ENCODE results near the gene RHOT1.

The RHOT1 gene

DNA sequence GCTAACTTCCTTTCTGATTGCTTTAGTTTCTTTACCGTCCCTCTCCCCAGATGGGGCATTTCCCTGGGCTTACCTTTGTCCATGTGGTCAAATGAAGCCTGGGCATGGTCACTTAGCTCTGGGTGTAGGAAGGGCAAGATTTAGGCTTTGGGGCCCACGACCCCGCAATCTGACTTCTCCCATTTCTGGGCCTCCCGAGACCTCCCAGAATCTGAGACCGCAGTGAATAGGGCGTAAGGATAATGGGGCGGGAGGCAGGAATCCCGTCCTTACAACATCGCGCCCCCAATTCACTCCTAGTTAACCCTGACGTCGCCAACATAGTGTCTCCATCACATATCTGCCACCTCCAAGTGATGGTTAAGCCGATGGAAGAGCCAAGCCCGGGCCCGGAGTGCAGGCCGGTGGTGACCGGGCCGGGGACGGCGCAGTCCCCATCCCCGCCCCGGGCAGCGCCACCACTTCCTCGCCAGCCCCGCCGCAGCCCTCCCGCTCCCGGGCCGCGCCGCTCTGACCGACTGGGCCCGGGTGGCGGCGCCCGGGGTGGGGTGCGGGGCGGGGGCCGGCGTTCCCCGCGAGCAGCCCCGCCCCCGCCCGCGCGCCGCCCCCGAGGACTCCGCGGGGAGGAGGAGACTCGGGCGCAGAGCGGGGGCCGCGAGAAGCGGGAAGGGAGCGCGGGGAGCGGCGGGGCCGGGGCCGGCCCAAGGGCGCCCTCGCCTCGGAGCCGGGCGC is 123.1 kb downstream of the RHOT1 start, which contains the start of gene RHBDL3:
TSS of gene RHBDL3 (plus strand) at position 641 of the 732 bp plus-strand sequence. CDS start 358 bp downstream, outside the sequence.
- Histone ChIP-seq H3K4me1 (ENCODE audit: control insufficient read depth in 2 of 2, insufficient read depth in 2 of 2, low read length in 2 of 2) (peaks cover 10 to 11% of the 10 kb centered on the region in 2 donors), H3K9ac (ENCODE audit: low read depth in 1 of 2, low read length in 2 of 2) (peak within 1 kb of the TSS in 1 of 2 donors; percentile 30), H3K4me3 (ENCODE audit: low read length in 2 of 2) (peak within 1 kb of the TSS; percentile 57 to 60), H3K9me3 (ENCODE audit: control insufficient read depth in 2 of 2, low read length in 2 of 2) (no peaks in the 10 kb centered on the region), H3K36me3 (ENCODE audit: control insufficient read depth in 2 of 2, insufficient read depth in 2 of 2, low read length in 2 of 2) (no peaks in the 10 kb centered on the region), H3K27ac (ENCODE audit: low read depth in 2 of 2, low read length in 2 of 2) (no peak within 1 kb of the TSS), H3K27me3 (ENCODE audit: control insufficient read depth in 2 of 2, insufficient read depth in 2 of 2, low read length in 2 of 2) (peaks cover 38 to 56% of the 10 kb centered on the region in 2 donors)

DNA sequence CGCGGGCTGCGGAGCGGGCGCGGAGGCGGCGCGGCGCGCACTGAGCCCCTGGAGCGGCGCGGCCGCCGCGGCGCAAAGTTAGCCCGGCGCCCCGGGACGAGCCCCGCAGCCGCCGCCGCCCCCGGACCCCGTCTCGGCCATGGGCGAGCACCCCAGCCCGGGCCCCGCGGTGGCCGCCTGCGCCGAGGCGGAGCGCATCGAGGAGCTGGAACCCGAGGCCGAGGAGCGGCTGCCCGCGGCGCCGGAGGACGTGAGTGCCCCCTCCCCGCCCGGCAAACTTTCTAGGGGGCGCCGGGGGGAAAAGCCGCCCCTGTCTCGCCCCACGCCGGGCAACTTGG is 123.7 kb downstream of the RHOT1 start:
- H3K27me3 ChIP-seq (ENCODE audit: control insufficient read depth in 2 of 2, insufficient read depth in 2 of 2, low read length in 2 of 2) = peaks cover 40 to 58% of the 10 kb centered on the region in 2 donors
- H3K4me3 ChIP-seq (ENCODE audit: low read length in 2 of 2) = peak overlapping the region; percentile 57 to 60
- H3K36me3 ChIP-seq (ENCODE audit: control insufficient read depth in 2 of 2, insufficient read depth in 2 of 2, low read length in 2 of 2) = no peaks in the 10 kb centered on the region
- no peak overlapping the region for H3K27ac ChIP-seq (ENCODE audit: low read depth in 2 of 2, low read length in 2 of 2)
- peaks cover 10 to 11% of the 10 kb centered on the region in 2 donors for H3K4me1 ChIP-seq (ENCODE audit: control insufficient read depth in 2 of 2, insufficient read depth in 2 of 2, low read length in 2 of 2)
- no peak overlapping the region for H3K9ac ChIP-seq (ENCODE audit: low read depth in 1 of 2, low read length in 2 of 2)
- H3K9me3 ChIP-seq (ENCODE audit: control insufficient read depth in 2 of 2, low read length in 2 of 2) = no peaks in the 10 kb centered on the region

DNA sequence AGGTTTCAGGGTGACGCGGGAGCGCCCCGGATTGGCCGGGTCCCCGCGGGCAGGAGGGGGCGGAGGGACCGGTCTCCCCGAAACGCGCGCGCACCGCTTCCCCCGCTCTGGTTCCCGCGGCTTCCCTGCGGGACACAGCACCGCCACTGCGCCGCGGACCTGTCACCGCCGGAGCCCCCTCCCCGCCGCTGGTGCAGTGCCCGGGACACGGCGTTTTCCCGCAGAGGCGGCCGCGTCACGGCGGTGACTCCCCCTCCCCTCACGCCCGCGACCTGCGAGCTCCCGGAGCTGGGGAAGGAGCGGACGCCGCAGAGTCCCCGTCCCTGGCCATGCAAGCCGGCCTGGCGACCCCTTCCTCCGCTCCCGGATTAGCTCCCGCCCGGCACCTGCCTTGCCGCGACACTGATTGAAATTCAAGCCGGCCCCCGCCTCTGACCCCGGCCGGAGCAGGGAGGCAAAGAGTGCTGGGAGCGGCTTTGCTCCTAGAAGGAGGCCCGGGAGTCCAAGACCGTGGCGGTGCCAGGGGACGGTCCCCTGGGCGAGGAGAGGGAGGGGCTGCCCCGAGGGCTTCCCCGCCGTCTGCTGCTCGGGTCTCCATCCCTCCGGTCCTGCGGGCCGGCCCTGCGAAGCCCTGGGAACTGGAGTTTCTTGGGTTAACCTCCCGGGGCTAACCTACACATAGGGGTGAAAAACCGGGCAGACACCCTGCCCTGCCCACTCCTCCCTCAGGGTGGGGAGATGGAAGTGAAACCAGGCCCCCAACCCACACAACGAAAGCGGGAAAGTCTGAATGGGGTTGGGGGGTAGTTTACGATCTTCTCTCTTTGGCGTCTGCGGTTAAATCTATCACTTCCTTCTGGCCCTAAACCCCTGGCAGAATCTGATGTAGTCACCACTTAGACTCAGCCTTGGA is 124.3 kb downstream of the RHOT1 start:
- H3K9ac ChIP-seq (ENCODE audit: low read depth in 1 of 2, low read length in 2 of 2) = peak overlapping the region in 1 of 2 donors; percentile 30
- H3K27me3 ChIP-seq (ENCODE audit: control insufficient read depth in 2 of 2, insufficient read depth in 2 of 2, low read length in 2 of 2) = peaks cover 40 to 58% of the 10 kb centered on the region in 2 donors
- peaks cover 10 to 11% of the 10 kb centered on the region in 2 donors for H3K4me1 ChIP-seq (ENCODE audit: control insufficient read depth in 2 of 2, insufficient read depth in 2 of 2, low read length in 2 of 2)
- no peak overlapping the region for H3K27ac ChIP-seq (ENCODE audit: low read depth in 2 of 2, low read length in 2 of 2)
- H3K36me3 ChIP-seq (ENCODE audit: control insufficient read depth in 2 of 2, insufficient read depth in 2 of 2, low read length in 2 of 2) = no peaks in the 10 kb centered on the region
- H3K4me3 ChIP-seq (ENCODE audit: low read length in 2 of 2) = peak overlapping the region; percentile 57 to 60
- H3K9me3 ChIP-seq (ENCODE audit: control insufficient read depth in 2 of 2, low read length in 2 of 2) = no peaks in the 10 kb centered on the region

DNA sequence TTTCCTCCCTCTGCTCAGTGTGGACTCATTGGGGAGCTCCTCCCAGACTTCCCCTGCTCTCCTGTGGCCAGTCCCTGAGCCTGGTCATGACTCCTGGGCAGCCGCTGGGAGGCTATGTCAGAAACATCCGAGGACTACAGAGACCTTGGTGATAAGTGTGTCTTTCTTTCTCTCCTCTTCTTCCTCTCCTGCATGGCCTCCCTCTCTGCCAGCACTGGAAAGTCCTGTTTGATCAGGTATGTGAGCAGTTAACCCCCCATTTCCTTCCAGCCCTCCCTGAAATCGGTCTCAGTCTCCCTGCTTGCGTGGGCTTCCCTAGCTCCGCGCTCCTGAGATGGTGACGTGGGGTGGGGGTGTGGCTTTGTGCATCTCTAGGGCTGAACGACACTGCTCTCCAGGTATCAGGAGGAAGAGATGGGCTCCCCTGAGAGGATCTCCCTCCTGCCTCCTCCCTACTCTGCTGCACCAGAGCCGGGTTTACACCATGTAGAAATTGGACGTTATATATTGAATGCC is 125.4 kb downstream of the RHOT1 start:
- H3K4me3 ChIP-seq (ENCODE audit: low read length in 2 of 2) = no peak overlapping the region
- H3K4me1 ChIP-seq (ENCODE audit: control insufficient read depth in 2 of 2, insufficient read depth in 2 of 2, low read length in 2 of 2) = peaks cover 10 to 11% of the 10 kb centered on the region in 2 donors
- no peak overlapping the region for H3K27ac ChIP-seq (ENCODE audit: low read depth in 2 of 2, low read length in 2 of 2)
- H3K36me3 ChIP-seq (ENCODE audit: control insufficient read depth in 2 of 2, insufficient read depth in 2 of 2, low read length in 2 of 2) = no peaks in the 10 kb centered on the region
- no peaks in the 10 kb centered on the region for H3K9me3 ChIP-seq (ENCODE audit: control insufficient read depth in 2 of 2, low read length in 2 of 2)
- no peak overlapping the region for H3K9ac ChIP-seq (ENCODE audit: low read depth in 1 of 2, low read length in 2 of 2)
- H3K27me3 ChIP-seq (ENCODE audit: control insufficient read depth in 2 of 2, insufficient read depth in 2 of 2, low read length in 2 of 2) = peaks cover 51 to 55% of the 10 kb centered on the region in 2 donors

DNA sequence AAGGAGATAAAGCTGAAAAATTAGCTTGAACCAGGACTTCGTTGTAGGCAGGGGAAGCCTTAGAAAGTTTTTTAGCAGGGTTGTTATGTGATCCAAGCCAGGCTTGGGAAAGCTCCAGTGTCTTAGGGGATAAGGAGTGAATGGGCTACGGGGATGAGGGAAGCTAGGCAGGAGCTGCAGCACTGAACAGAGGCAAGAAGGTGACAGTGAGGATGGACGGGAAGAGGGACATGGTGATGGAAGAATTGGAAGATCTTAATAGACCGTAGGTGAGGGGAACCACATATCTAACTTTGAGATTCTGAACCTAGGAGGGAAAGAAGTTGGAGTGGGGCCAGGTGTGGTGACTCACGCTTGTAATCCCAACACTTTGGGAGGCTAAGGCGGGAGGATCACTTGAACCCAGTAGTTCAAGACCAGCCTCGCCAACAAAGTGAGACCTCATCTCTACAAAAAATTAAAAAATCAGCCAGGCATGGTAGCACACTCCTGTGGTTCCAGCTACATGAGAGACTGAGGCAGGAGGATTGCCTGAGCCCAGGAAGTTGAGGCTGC is 126.5 kb downstream of the RHOT1 start:
- no peak overlapping the region for H3K4me3 ChIP-seq (ENCODE audit: low read length in 2 of 2)

DNA sequence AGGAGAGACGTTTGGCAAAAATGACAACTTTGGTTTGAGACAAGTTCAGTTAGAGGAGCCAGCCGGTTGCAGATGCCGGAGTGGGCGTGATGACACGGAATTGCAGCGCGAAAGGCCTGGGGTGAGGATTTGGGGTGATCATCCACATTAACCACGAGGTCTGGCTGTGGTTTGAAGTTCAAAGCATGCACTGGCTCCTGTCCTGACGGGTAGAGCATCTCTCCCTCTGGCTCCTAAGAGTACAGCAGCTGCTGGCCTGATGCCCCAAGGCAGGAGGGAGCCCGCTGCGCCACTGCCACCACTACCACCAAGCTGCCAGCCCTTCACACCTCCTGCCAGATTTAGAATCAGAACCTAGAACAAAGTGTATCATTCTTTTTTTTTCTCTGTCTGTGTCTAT is 127.1 kb downstream of the RHOT1 start:
- H3K27ac ChIP-seq (ENCODE audit: low read depth in 2 of 2, low read length in 2 of 2) = no peak overlapping the region

More for the DNA sequence above, 126.5 kb downstream of the RHOT1 start:
- H3K27ac ChIP-seq (ENCODE audit: low read depth in 2 of 2, low read length in 2 of 2) = no peak overlapping the region
- H3K4me1 ChIP-seq (ENCODE audit: control insufficient read depth in 2 of 2, insufficient read depth in 2 of 2, low read length in 2 of 2) = peaks cover 10 to 11% of the 10 kb centered on the region in 2 donors
- H3K9ac ChIP-seq (ENCODE audit: low read depth in 1 of 2, low read length in 2 of 2) = no peak overlapping the region
- peaks cover 49 to 51% of the 10 kb centered on the region in 2 donors for H3K27me3 ChIP-seq (ENCODE audit: control insufficient read depth in 2 of 2, insufficient read depth in 2 of 2, low read length in 2 of 2)
- no peaks in the 10 kb centered on the region for H3K36me3 ChIP-seq (ENCODE audit: control insufficient read depth in 2 of 2, insufficient read depth in 2 of 2, low read length in 2 of 2)
- no peaks in the 10 kb centered on the region for H3K9me3 ChIP-seq (ENCODE audit: control insufficient read depth in 2 of 2, low read length in 2 of 2)

DNA sequence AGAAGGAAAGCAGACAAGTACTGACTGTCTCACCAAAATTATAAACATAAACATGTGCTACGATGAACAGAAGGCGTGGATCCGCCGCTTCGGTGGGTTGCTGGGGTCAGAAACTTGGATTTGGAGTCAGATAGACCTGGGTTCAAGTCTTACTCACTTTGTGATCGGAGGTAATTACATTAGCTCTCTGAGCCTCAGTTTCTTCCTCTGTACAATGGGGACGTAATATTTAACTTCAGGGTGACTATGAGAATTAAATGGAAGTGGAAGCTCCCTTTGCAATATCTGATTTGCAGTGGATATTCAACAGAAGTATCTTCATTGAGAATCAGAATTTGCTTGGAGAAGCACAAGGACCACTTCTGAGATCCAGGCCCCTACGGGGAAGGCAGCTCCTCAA is 129.5 kb downstream of the RHOT1 start:
- Histone ChIP-seq H3K9me3 (ENCODE audit: control insufficient read depth in 2 of 2, low read length in 2 of 2) (no peaks in the 10 kb centered on the region), H3K4me1 (ENCODE audit: control insufficient read depth in 2 of 2, insufficient read depth in 2 of 2, low read length in 2 of 2) (peaks cover 1 to 4% of the 10 kb centered on the region in 2 donors), H3K4me3 (ENCODE audit: low read length in 2 of 2) (no peak overlapping the region), H3K9ac (ENCODE audit: low read depth in 1 of 2, low read length in 2 of 2) (no peak overlapping the region), H3K27me3 (ENCODE audit: control insufficient read depth in 2 of 2, insufficient read depth in 2 of 2, low read length in 2 of 2) (peaks cover 34 to 39% of the 10 kb centered on the region in 2 donors), H3K36me3 (ENCODE audit: control insufficient read depth in 2 of 2, insufficient read depth in 2 of 2, low read length in 2 of 2) (no peaks in the 10 kb centered on the region), H3K27ac (ENCODE audit: low read depth in 2 of 2, low read length in 2 of 2) (no peak overlapping the region)

More for the DNA sequence above, 127.1 kb downstream of the RHOT1 start:
- no peaks in the 10 kb centered on the region for H3K36me3 ChIP-seq (ENCODE audit: control insufficient read depth in 2 of 2, insufficient read depth in 2 of 2, low read length in 2 of 2)
- H3K4me3 ChIP-seq (ENCODE audit: low read length in 2 of 2) = no peak overlapping the region
- H3K9me3 ChIP-seq (ENCODE audit: control insufficient read depth in 2 of 2, low read length in 2 of 2) = no peaks in the 10 kb centered on the region
- H3K4me1 ChIP-seq (ENCODE audit: control insufficient read depth in 2 of 2, insufficient read depth in 2 of 2, low read length in 2 of 2) = peaks cover 10 to 11% of the 10 kb centered on the region in 2 donors
- H3K27me3 ChIP-seq (ENCODE audit: control insufficient read depth in 2 of 2, insufficient read depth in 2 of 2, low read length in 2 of 2) = peaks cover 46 to 48% of the 10 kb centered on the region in 2 donors
- H3K9ac ChIP-seq (ENCODE audit: low read depth in 1 of 2, low read length in 2 of 2) = no peak overlapping the region

DNA sequence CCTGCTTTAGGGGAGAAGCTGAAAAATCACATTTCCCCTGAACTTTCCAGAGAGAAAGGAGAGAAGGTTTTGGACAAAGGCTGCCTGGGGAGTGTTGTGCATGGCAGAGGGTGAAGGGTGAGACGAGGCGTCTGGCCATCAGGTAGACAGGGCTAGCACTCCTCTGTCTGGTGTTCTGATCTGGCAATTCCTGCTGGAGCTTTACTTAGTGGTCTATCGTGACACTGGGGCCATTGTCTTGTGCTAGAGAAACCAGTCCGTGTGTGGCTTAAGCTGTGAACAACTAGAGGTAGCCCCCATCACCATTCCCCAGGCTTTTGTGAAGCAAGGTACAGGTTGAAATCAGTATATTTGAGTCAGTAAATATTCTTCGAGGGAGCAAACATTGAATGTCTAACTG is 131.8 kb downstream of the RHOT1 start:
- no peak overlapping the region for H3K9ac ChIP-seq (ENCODE audit: low read depth in 1 of 2, low read length in 2 of 2)
- H3K9me3 ChIP-seq (ENCODE audit: control insufficient read depth in 2 of 2, low read length in 2 of 2) = no peaks in the 10 kb centered on the region
- no peaks in the 10 kb centered on the region for H3K4me1 ChIP-seq (ENCODE audit: control insufficient read depth in 2 of 2, insufficient read depth in 2 of 2, low read length in 2 of 2)
- H3K4me3 ChIP-seq (ENCODE audit: low read length in 2 of 2) = no peak overlapping the region
- H3K36me3 ChIP-seq (ENCODE audit: control insufficient read depth in 2 of 2, insufficient read depth in 2 of 2, low read length in 2 of 2) = no peaks in the 10 kb centered on the region
- no peak overlapping the region for H3K27ac ChIP-seq (ENCODE audit: low read depth in 2 of 2, low read length in 2 of 2)
- H3K27me3 ChIP-seq (ENCODE audit: control insufficient read depth in 2 of 2, insufficient read depth in 2 of 2, low read length in 2 of 2) = peaks cover 15 to 20% of the 10 kb centered on the region in 2 donors

DNA sequence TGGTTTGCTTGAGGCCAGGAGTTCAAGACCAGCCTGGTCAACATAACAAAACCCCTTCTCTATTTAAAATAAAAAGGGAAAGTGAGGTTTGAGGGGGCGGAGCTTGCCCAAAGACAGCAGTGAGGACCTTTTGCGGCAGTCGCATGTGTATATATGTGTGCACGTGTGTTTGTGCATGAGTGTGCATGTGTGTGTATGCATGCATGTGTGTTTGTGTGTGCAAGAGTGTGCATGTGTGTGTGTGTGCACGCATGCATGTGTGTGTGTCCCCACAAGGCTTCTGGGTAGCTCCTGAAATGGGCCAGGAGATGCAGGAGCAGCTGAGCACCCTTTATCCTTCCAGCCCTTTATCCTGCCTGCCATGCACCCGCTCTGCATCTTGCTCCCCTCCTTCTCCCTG is 132.3 kb downstream of the RHOT1 start:
- Histone ChIP-seq H3K27me3 (ENCODE audit: control insufficient read depth in 2 of 2, insufficient read depth in 2 of 2, low read length in 2 of 2) (peaks cover 11 to 17% of the 10 kb centered on the region in 2 donors), H3K9ac (ENCODE audit: low read depth in 1 of 2, low read length in 2 of 2) (no peak overlapping the region), H3K4me1 (ENCODE audit: control insufficient read depth in 2 of 2, insufficient read depth in 2 of 2, low read length in 2 of 2) (no peaks in the 10 kb centered on the region), H3K27ac (ENCODE audit: low read depth in 2 of 2, low read length in 2 of 2) (no peak overlapping the region), H3K4me3 (ENCODE audit: low read length in 2 of 2) (no peak overlapping the region), H3K9me3 (ENCODE audit: control insufficient read depth in 2 of 2, low read length in 2 of 2) (no peaks in the 10 kb centered on the region), H3K36me3 (ENCODE audit: control insufficient read depth in 2 of 2, insufficient read depth in 2 of 2, low read length in 2 of 2) (no peaks in the 10 kb centered on the region)
